Trophoblast cell (in vitro differentiated cells and primary cell): ENCODE results near the gene ENOSF1.

Experiments
- DNase-seq, 2 donors: peaks; one replicate each; pipeline ENCODE4 v3.0.0-alpha.2; 2016
- H2AFZ ChIP-seq: 2 replicates; pipeline ENCODE4 v1.6.1; 2013; ENCODE audit warnings: low read length, moderate library complexity, mild to moderate bottlenecking; ENCODE audit not compliant: insufficient read depth, poor library complexity
- H2AK5ac ChIP-seq: 2 replicates; pipeline ENCODE4 v1.6.1; 2013; ENCODE audit warnings: mild to moderate bottlenecking, low read length
- H2BK120ac ChIP-seq: 2 replicates; pipeline ENCODE4 v1.6.1; 2013; ENCODE audit warnings: low read length, mild to moderate bottlenecking, moderate library complexity; ENCODE audit not compliant: insufficient read depth, poor library complexity
- H2BK12ac ChIP-seq: 2 replicates; pipeline ENCODE4 v1.6.1; 2013; ENCODE audit warnings: mild to moderate bottlenecking, low read length, moderate library complexity
- H2BK5ac ChIP-seq: 2 replicates; pipeline ENCODE4 v1.6.1; 2013; ENCODE audit warnings: low read length, low read depth, moderate library complexity, mild to moderate bottlenecking; ENCODE audit not compliant: poor library complexity
- H3K14ac ChIP-seq: 2 replicates; pipeline ENCODE4 v1.6.1; 2013; ENCODE audit warnings: mild to moderate bottlenecking, low read length
- H3K18ac ChIP-seq: 2 replicates; pipeline ENCODE4 v1.6.1; 2013; ENCODE audit warnings: mild to moderate bottlenecking, low read length
- H3K23ac ChIP-seq: 2 replicates; pipeline ENCODE4 v1.6.1; 2013; ENCODE audit warnings: low read length
- H3K27ac ChIP-seq: 2 replicates; pipeline ENCODE4 v1.5.1; 2013; ENCODE audit warnings: low read depth, mild to moderate bottlenecking, inconsistent platforms, low read length, moderate library complexity
- H3K27me3 ChIP-seq: 2 replicates; pipeline ENCODE4 v1.6.1; 2013; ENCODE audit warnings: inconsistent platforms, mild to moderate bottlenecking, low read length, moderate library complexity; ENCODE audit not compliant: insufficient read depth
- H3K36me3 ChIP-seq, 2 experiments: 1 replicate in 1 of 2; 2 replicates in 1 of 2; pipeline ENCODE4 v1.6.1; 2013; ENCODE audit warnings: low read length in 2 of 2, mild to moderate bottlenecking in 2 of 2, moderate library complexity in 1 of 2; ENCODE audit not compliant: insufficient read depth in 2 of 2, control insufficient read depth in 1 of 2
- H3K4ac ChIP-seq: 2 replicates; pipeline ENCODE4 v1.6.1; 2013; ENCODE audit warnings: low read depth, mild to moderate bottlenecking, low read length, moderate library complexity
- H3K4me1 ChIP-seq, 2 experiments: 1 replicate in 1 of 2; 2 replicates in 1 of 2; pipeline ENCODE4 v1.6.1; 2013; ENCODE audit warnings: low read length in 2 of 2, mild to moderate bottlenecking in 2 of 2, moderate library complexity in 1 of 2; ENCODE audit not compliant: insufficient read depth in 2 of 2, control insufficient read depth in 1 of 2
- H3K4me2 ChIP-seq: 2 replicates; pipeline ENCODE4 v1.6.1; 2013; ENCODE audit warnings: inconsistent platforms, mild to moderate bottlenecking, low read length, moderate library complexity
- H3K4me3 ChIP-seq: 2 replicates; pipeline ENCODE4 v1.5.1; 2013; ENCODE audit warnings: mild to moderate bottlenecking, low read depth, low read length, inconsistent platforms
- H3K79me1 ChIP-seq: one replicate; pipeline ENCODE4 v1.6.1; 2013; ENCODE audit warnings: low read length
- H3K79me2 ChIP-seq: 2 replicates; pipeline ENCODE4 v1.6.1; 2013; ENCODE audit warnings: low read length, mild to moderate bottlenecking; ENCODE audit not compliant: control insufficient read depth, insufficient read depth, poor library complexity
- H3K9ac ChIP-seq: 2 replicates; pipeline ENCODE4 v1.6.1; 2013; ENCODE audit warnings: mild to moderate bottlenecking, low read length
- H3K9me3 ChIP-seq: 2 replicates; pipeline ENCODE4 v1.6.1; 2013; ENCODE audit warnings: low read depth, mild to moderate bottlenecking, control low read depth, inconsistent platforms, low read length; ENCODE audit not compliant: insufficient read depth
- H4K12ac ChIP-seq: 2 replicates; pipeline ENCODE4 v1.6.1; 2013; ENCODE audit warnings: low read depth, mild to moderate bottlenecking, low read length, moderate library complexity
- H4K8ac ChIP-seq: 2 replicates; pipeline ENCODE4 v1.6.1; 2013; ENCODE audit warnings: low read depth, mild to moderate bottlenecking, low read length, moderate library complexity
- H4K91ac ChIP-seq: one replicate; pipeline ENCODE4 v1.6.1; 2013; ENCODE audit warnings: low read depth, mild to moderate bottlenecking, low read length, moderate library complexity
- WGBS: extraction: QIAGEN DNeasy Blood & Tissue Kit; methylation state at CpG from one replicate; pipeline ENCODE4 v1.1.7; 2013; ENCODE audit warnings: missing lambda C conversion rate; ENCODE audit not compliant: insufficient read length, insufficient coverage; ENCODE audit errors: extremely low coverage; 5-methylcytosine and 5-hydroxymethylcytosine counted together

Gene ENOSF1

GRCh38 chr18:678482-679182 lies 33.8 kb downstream of the ENOSF1 start:
- no peak overlapping the region for H3K4ac ChIP-seq

DNA sequence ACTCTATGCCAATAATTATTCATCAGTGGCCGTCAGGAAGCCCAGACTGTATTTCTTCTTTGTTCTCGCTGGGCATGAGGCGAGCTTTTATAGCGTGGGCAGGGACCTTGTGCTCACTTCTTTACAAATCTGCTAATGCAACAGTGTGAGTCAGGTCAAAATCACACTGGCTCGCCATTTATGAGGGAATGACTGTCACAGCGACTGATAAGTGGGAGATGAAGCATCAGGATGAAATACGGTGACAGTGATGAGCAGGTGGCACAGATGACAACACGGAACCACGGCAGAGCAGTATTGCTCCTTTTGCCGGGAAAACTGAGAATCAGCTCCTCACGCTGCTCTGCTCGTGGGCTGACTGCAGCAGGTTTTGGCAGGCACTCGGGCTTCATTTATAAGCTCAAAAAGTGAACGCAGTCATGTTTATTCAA lies 34.5 kb downstream of the ENOSF1 start:
- H3K9me3 ChIP-seq = no peaks in the 10 kb centered on the region
- H3K4me3 ChIP-seq = no peak overlapping the region
- H2AFZ ChIP-seq = no peak overlapping the region
- no peaks in the 10 kb centered on the region for H3K79me1 ChIP-seq
- H4K8ac ChIP-seq = no peak overlapping the region
- no peaks in the 10 kb centered on the region for H3K4me1 ChIP-seq
- H2BK5ac ChIP-seq = no peak overlapping the region
- H3K14ac ChIP-seq = no peak overlapping the region
- no CpG with 5 or more reads among the region's 14 CpGs for WGBS
- no peak overlapping the region for H4K91ac ChIP-seq
- no peak overlapping the region for H3K4me2 ChIP-seq
- no peak overlapping the region for H2AK5ac ChIP-seq
- no peak overlapping the region for H3K18ac ChIP-seq
- H2BK12ac ChIP-seq = no peak overlapping the region
- H3K79me2 ChIP-seq = no peaks in the 10 kb centered on the region
- no peak overlapping the region for H3K27ac ChIP-seq
- no peak overlapping the region for H3K4ac ChIP-seq
- no peak overlapping the region for H4K12ac ChIP-seq
- peaks cover 10 to 25% of the 10 kb centered on the region in 2 experiments for H3K36me3 ChIP-seq
- no peak for DNase-seq
- H3K23ac ChIP-seq = no peak overlapping the region
- H3K9ac ChIP-seq = no peak overlapping the region
- H3K27me3 ChIP-seq = no peaks in the 10 kb centered on the region
- no peak overlapping the region for H2BK120ac ChIP-seq

More at GRCh38 chr18:678482-679182, 33.8 kb downstream of the ENOSF1 start:
- no peak overlapping the region for H2BK12ac ChIP-seq
- no peak for DNase-seq
- no peaks in the 10 kb centered on the region for H3K9me3 ChIP-seq
- peaks cover 16 to 25% of the 10 kb centered on the region in 2 experiments for H3K36me3 ChIP-seq
- no peak overlapping the region for H2AFZ ChIP-seq
- no peak overlapping the region for H2BK5ac ChIP-seq
- no peak overlapping the region for H3K14ac ChIP-seq
- H3K79me2 ChIP-seq = no peaks in the 10 kb centered on the region
- H3K27me3 ChIP-seq = no peaks in the 10 kb centered on the region
- no peak overlapping the region for H3K9ac ChIP-seq
- H4K8ac ChIP-seq = no peak overlapping the region
- no peak overlapping the region for H3K18ac ChIP-seq
- H3K4me3 ChIP-seq = no peak overlapping the region
- H3K4me2 ChIP-seq = no peak overlapping the region
- WGBS = no CpG with 5 or more reads among the region's 15 CpGs
- H2AK5ac ChIP-seq = no peak overlapping the region
- H3K23ac ChIP-seq = no peak overlapping the region
- H2BK120ac ChIP-seq = no peak overlapping the region
- H4K12ac ChIP-seq = no peak overlapping the region
- no peak overlapping the region for H4K91ac ChIP-seq
- H3K27ac ChIP-seq = no peak overlapping the region
- H3K79me1 ChIP-seq = no peaks in the 10 kb centered on the region
- H3K4me1 ChIP-seq = no peaks in the 10 kb centered on the region

DNA sequence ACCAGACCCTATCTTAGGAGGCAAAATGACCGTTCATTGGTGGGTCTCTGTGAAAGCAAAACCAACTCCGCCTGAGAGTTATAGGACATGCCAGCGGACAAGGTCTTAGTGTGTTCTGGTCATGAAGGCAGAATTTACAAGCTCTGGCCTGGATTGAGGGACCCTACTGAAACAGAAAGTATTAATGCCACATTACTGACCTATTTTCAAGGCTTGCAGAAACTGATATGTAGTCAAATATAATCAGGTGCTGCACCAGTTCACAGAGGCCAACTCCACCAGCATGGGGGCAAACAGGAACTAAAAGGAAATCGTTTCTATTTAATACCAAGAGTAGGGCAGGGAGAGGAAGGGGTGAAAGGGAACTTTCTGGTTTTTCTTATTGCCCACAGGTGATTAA lies 35.3 kb downstream of the ENOSF1 start:
- Histone ChIP-seq H2BK12ac (no peak overlapping the region), H3K79me2 (no peaks in the 10 kb centered on the region), H4K91ac (no peak overlapping the region), H2BK5ac (no peak overlapping the region), H3K27ac (no peak overlapping the region), H2AFZ (no peak overlapping the region), H2AK5ac (no peak overlapping the region), H3K36me3 (peaks cover 10 to 32% of the 10 kb centered on the region in 2 experiments), H3K4me3 (no peak overlapping the region), H3K4ac (no peak overlapping the region), H3K4me1 (no peaks in the 10 kb centered on the region), H3K14ac (no peak overlapping the region), H3K18ac (no peak overlapping the region), H3K4me2 (no peak overlapping the region), H3K27me3 (no peaks in the 10 kb centered on the region), H3K23ac (no peak overlapping the region), H2BK120ac (no peak overlapping the region), H4K8ac (no peak overlapping the region), H4K12ac (no peak overlapping the region), H3K9me3 (no peaks in the 10 kb centered on the region), H3K9ac (no peak overlapping the region), H3K79me1 (no peaks in the 10 kb centered on the region)
- WGBS = no CpG with 5 or more reads among the region's 4 CpGs
- no peak for DNase-seq

- no peak overlapping the region for H3K4me2 ChIP-seq
- no peaks in the 10 kb centered on the region for H3K9me3 ChIP-seq
- no peak overlapping the region for H3K18ac ChIP-seq
- H3K27me3 ChIP-seq = no peaks in the 10 kb centered on the region
- WGBS = no CpG with 5 or more reads among the region's 3 CpGs
- no peak overlapping the region for H3K27ac ChIP-seq
- no peak overlapping the region for H4K12ac ChIP-seq
- no peak overlapping the region for H2AK5ac ChIP-seq
- DNase-seq = no peak
- H3K4me3 ChIP-seq = no peak overlapping the region
- no peaks in the 10 kb centered on the region for H3K79me1 ChIP-seq
- no peak overlapping the region for H3K23ac ChIP-seq
- peaks cover 10 to 30% of the 10 kb centered on the region in 2 experiments for H3K36me3 ChIP-seq
- no peak overlapping the region for H2BK120ac ChIP-seq
- H3K9ac ChIP-seq = no peak overlapping the region
- H4K8ac ChIP-seq = no peak overlapping the region
- H2AFZ ChIP-seq = no peak overlapping the region
- H3K4me1 ChIP-seq = no peaks in the 10 kb centered on the region
- H2BK12ac ChIP-seq = no peak overlapping the region
- no peak overlapping the region for H3K4ac ChIP-seq
- no peak overlapping the region for H2BK5ac ChIP-seq
- no peak overlapping the region for H4K91ac ChIP-seq
- no peaks in the 10 kb centered on the region for H3K79me2 ChIP-seq
- H3K14ac ChIP-seq = no peak overlapping the region
These were observed 35.7 kb downstream of the ENOSF1 start for GRCh38 chr18:676736-677135.
